ENCODE data around the gene CRY2.

DNA sequence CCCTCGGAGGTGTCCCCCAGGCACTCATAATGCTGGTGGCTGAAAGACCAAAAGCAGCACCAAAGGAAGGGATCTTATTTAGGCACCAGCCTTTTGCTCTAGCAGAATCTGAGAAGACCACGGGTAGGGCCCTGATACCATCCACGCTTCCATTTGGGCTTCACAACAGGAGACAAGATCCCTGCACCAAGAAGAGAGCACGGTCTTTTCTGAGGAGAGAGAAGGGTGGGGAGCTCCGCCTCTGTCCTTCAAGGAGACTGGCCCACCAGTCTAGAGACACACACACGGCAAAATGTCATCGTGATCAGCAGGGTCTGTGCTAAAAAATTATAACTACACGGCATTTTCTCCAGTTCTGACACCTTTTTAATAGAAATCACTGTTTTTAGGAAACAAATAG lies 84.9 kb downstream of the CRY2 start:
- TF ChIP-seq, protein P1, sequence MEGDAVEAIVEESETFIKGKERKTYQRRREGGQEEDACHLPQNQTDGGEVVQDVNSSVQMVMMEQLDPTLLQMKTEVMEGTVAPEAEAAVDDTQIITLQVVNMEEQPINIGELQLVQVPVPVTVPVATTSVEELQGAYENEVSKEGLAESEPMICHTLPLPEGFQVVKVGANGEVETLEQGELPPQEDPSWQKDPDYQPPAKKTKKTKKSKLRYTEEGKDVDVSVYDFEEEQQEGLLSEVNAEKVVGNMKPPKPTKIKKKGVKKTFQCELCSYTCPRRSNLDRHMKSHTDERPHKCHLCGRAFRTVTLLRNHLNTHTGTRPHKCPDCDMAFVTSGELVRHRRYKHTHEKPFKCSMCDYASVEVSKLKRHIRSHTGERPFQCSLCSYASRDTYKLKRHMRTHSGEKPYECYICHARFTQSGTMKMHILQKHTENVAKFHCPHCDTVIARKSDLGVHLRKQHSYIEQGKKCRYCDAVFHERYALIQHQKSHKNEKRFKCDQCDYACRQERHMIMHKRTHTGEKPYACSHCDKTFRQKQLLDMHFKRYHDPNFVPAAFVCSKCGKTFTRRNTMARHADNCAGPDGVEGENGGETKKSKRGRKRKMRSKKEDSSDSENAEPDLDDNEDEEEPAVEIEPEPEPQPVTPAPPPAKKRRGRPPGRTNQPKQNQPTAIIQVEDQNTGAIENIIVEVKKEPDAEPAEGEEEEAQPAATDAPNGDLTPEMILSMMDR (optimal IDR thresholded peaks at IDR 0.05 in 1 of 3, IDR thresholded peaks at IDR 0.05 in 1 of 3, conservative IDR thresholded peaks at IDR 0.05 in 1 of 3; ENCODE audit: extremely low read depth in 1 of 3, insufficient read depth in 2 of 3, low read length in 3 of 3), result no peak
- TF ChIP-seq EZH2 (IDR thresholded peaks at IDR 0.05; ENCODE audit: low read length), result no peak
